H9 (cell line): ENCODE results near the gene TOR1AIP1. TPM values are rescaled to one million over a fixed set of nuclear protein-coding genes. Genes with fewer than 3 reads are reported as not detected.

Experiments
- DNase-seq: peaks from one replicate; pipeline ENCODE4 v3.0.0-alpha.2; 2017
- H2AFZ ChIP-seq: one replicate; pipeline ENCODE4 v1.6.1; 2013; ENCODE audit warnings: mild to moderate bottlenecking, low read length, control low read depth, moderate library complexity
- H2AK5ac ChIP-seq: 2 replicates; pipeline ENCODE4 v1.6.1; 2013; ENCODE audit warnings: low read length, control low read depth, mixed read lengths; ENCODE audit not compliant: insufficient read length
- H2BK120ac ChIP-seq: one replicate; pipeline ENCODE4 v1.6.1; 2013; ENCODE audit warnings: low read depth, mild to moderate bottlenecking, low read length, control low read depth, inconsistent platforms; ENCODE audit not compliant: poor library complexity, severe bottlenecking
- H2BK12ac ChIP-seq: 2 replicates; pipeline ENCODE4 v1.6.1; 2013; ENCODE audit warnings: low read length, control low read depth, mixed read lengths, low read depth; ENCODE audit not compliant: insufficient read length
- H2BK15ac ChIP-seq: 2 replicates; pipeline ENCODE4 v1.6.1; 2013; ENCODE audit warnings: low read depth, low read length, control low read depth
- H2BK20ac ChIP-seq: one replicate; pipeline ENCODE4 v1.6.1; 2013; ENCODE audit warnings: low read depth, mild to moderate bottlenecking, low read length, control low read depth, inconsistent platforms; ENCODE audit not compliant: poor library complexity, severe bottlenecking
- H2BK5ac ChIP-seq: 2 replicates; pipeline ENCODE4 v1.6.1; 2013; ENCODE audit warnings: low read length, control low read depth, mixed read lengths; ENCODE audit not compliant: insufficient read length
- H3K14ac ChIP-seq: 2 replicates; pipeline ENCODE4 v1.6.1; 2013; ENCODE audit warnings: low read length, control low read depth; ENCODE audit not compliant: insufficient read depth
- H3K18ac ChIP-seq: 2 replicates; pipeline ENCODE4 v1.6.1; 2013; ENCODE audit warnings: low read depth, mild to moderate bottlenecking, mixed read lengths, low read length, control low read depth; ENCODE audit not compliant: insufficient read length
- H3K23ac ChIP-seq: 2 replicates; pipeline ENCODE4 v1.6.1; 2013; ENCODE audit warnings: low read length, control low read depth, mixed read lengths, low read depth; ENCODE audit not compliant: insufficient read length
- H3K23me2 ChIP-seq: 2 replicates; pipeline ENCODE4 v1.6.1; 2013; ENCODE audit warnings: low read depth, mild to moderate bottlenecking, mixed read lengths, low read length, control low read depth; ENCODE audit not compliant: insufficient read length, poor library complexity, severe bottlenecking
- H3K27ac ChIP-seq: 2 replicates; pipeline ENCODE4 v1.5.1; 2013; ENCODE audit warnings: low read length, control low read depth, mixed read lengths, low read depth; ENCODE audit not compliant: insufficient read length
- H3K27me3 ChIP-seq: 2 replicates; pipeline ENCODE4 v1.6.1; 2013; ENCODE audit warnings: low read length, control low read depth, inconsistent platforms; ENCODE audit not compliant: insufficient read depth
- H3K4ac ChIP-seq: 2 replicates; pipeline ENCODE4 v1.6.1; 2013; ENCODE audit warnings: low read depth, mild to moderate bottlenecking, control low read depth, inconsistent platforms, low read length, moderate library complexity
- H3K4me1 ChIP-seq: 2 replicates; pipeline ENCODE4 v1.6.1; 2013; ENCODE audit warnings: low read length, control low read depth, inconsistent platforms; ENCODE audit not compliant: insufficient read depth
- H3K4me2 ChIP-seq: 2 replicates; pipeline ENCODE4 v1.6.1; 2013; ENCODE audit warnings: low read length, control low read depth, mixed read lengths; ENCODE audit not compliant: insufficient read length, insufficient read depth
- H3K56ac ChIP-seq: 2 replicates; pipeline ENCODE4 v1.6.1; 2013; ENCODE audit warnings: low read depth, mild to moderate bottlenecking, mixed read lengths, low read length, control low read depth; ENCODE audit not compliant: insufficient read length
- H3K79me1 ChIP-seq: 2 replicates; pipeline ENCODE4 v1.6.1; 2013; ENCODE audit warnings: low read depth, mild to moderate bottlenecking, moderate library complexity, low read length, control low read depth, inconsistent platforms; ENCODE audit not compliant: insufficient read depth, poor library complexity, severe bottlenecking
- H3K79me2 ChIP-seq: 2 replicates; pipeline ENCODE4 v1.6.1; 2013; ENCODE audit warnings: low read length, control low read depth, inconsistent platforms; ENCODE audit not compliant: insufficient read depth
- H3K9ac ChIP-seq: 2 replicates; pipeline ENCODE4 v1.6.1; 2013; ENCODE audit warnings: low read length, control low read depth, mixed read lengths; ENCODE audit not compliant: insufficient read length; ENCODE audit errors: extremely low read depth
- H3K9me3 ChIP-seq: one replicate; pipeline ENCODE4 v1.6.1; 2013; ENCODE audit warnings: low read depth, low read length, inconsistent platforms; ENCODE audit not compliant: control insufficient read depth
- H3T11ph ChIP-seq: one replicate; pipeline ENCODE4 v1.6.1; 2013; ENCODE audit warnings: mild to moderate bottlenecking, low read length, control low read depth, inconsistent platforms
- H4K20me1 ChIP-seq: one replicate; pipeline ENCODE4 v1.6.1; 2013; ENCODE audit not compliant: control insufficient read depth, insufficient read length, insufficient read depth
- H4K5ac ChIP-seq: 2 replicates; pipeline ENCODE4 v1.6.1; 2013; ENCODE audit warnings: low read depth, mild to moderate bottlenecking, mixed read lengths, low read length, control low read depth; ENCODE audit not compliant: insufficient read length
- H4K8ac ChIP-seq: replicated peaks from 2 replicates; pipeline ENCODE4 v1.6.1; 2013; ENCODE audit warnings: low read length, control low read depth, mixed read lengths, low read depth; ENCODE audit not compliant: insufficient read length
- H4K91ac ChIP-seq: 2 replicates; pipeline ENCODE4 v1.6.1; 2013; ENCODE audit warnings: low read depth, mild to moderate bottlenecking, moderate library complexity, mixed read lengths, low read length, control low read depth; ENCODE audit not compliant: insufficient read length
- H3K27ac Mint-ChIP-seq, 3 experiments: 2 replicates in 2 of 3; 3 replicates in 1 of 3; pipeline ENCODE4 v1.8.0; 2020 to 2021; ENCODE audit warnings: mixed read lengths in 3 of 3, mild to moderate bottlenecking in 1 of 3, moderate library complexity in 1 of 3
- H3K27me3 Mint-ChIP-seq: 2 replicates; pipeline ENCODE4 v1.8.0; 2021; ENCODE audit warnings: low read depth, mild to moderate bottlenecking, moderate library complexity, mixed read lengths
- H3K36me3 Mint-ChIP-seq, 3 experiments: 2 replicates in 2 of 3; 3 replicates in 1 of 3; pipeline ENCODE4 v1.8.0; 2020 to 2021; ENCODE audit warnings: low read depth in 3 of 3, mixed read lengths in 3 of 3; ENCODE audit not compliant: insufficient read depth in 1 of 3
- H3K4me1 Mint-ChIP-seq, 2 experiments: 2 replicates each; pipeline ENCODE4 v1.8.0; 2020; ENCODE audit warnings: mixed read lengths in 2 of 2
- H3K4me3 Mint-ChIP-seq, 2 experiments: 2 replicates in 1 of 2; 3 replicates in 1 of 2; pipeline ENCODE4 v1.8.0; 2020 to 2021; ENCODE audit warnings: mild to moderate bottlenecking in 2 of 2, mixed read lengths in 2 of 2, moderate library complexity in 1 of 2
- H3K9me3 Mint-ChIP-seq, 2 experiments: 2 replicates in 1 of 2; 3 replicates in 1 of 2; pipeline ENCODE4 v1.8.0; 2020; ENCODE audit warnings: mild to moderate bottlenecking in 2 of 2, mixed read lengths in 2 of 2, moderate library complexity in 1 of 2
- CTCF ChIP-seq: fragments of 200-600 bp; sonication (generic); conservative IDR thresholded peaks from 3 replicates; pipeline ENCODE4 v1.8.0; 2021; ENCODE audit warnings: antibody characterized with exemption, mild to moderate bottlenecking
- WGBS: extraction: QIAGEN DNeasy Blood & Tissue Kit; methylation state at CpG from one replicate; pipeline ENCODE4 v1.1.7; 2013; ENCODE audit warnings: missing lambda C conversion rate, low lambda C conversion rate, mixed read lengths; ENCODE audit not compliant: insufficient read length; ENCODE audit errors: extremely low coverage; 5-methylcytosine and 5-hydroxymethylcytosine counted together
- total RNA-seq: library from RNA; stranded (reverse); gene quantifications from 2 replicates; pipeline ENCODE4 v1.2.1, GENCODE V29; 2021

Gene TOR1AIP1
- total RNA-seq, 1 experiment from 2014 or later, result 25.5 TPM

- TF ChIP-seq CTCF, result no peak
- H3K4me3 Mint-ChIP-seq, result no peak overlapping the region
Observed at GRCh38 chr1:179951383-179952144, 69.5 kb downstream of the TOR1AIP1 start.

More at GRCh38 chr1:179951383-179952144, 69.5 kb downstream of the TOR1AIP1 start:
- H2BK120ac ChIP-seq, result no peak overlapping the region
- no peak overlapping the region for H3K14ac ChIP-seq
- no peaks in the 10 kb centered on the region for H3K9me3 Mint-ChIP-seq
- no peak for DNase-seq
- H3K23ac ChIP-seq, result no peak overlapping the region
- no peaks in the 10 kb centered on the region; the same call in 1 of the 2 replicates for H3K4me1 ChIP-seq
- no peak overlapping the region for H4K8ac ChIP-seq
- no peak overlapping the region for H2AK5ac ChIP-seq
- peaks cover 8% of the 10 kb centered on the region for H3K79me2 ChIP-seq
- no peak overlapping the region for H3K4me2 ChIP-seq
- H3K4ac ChIP-seq, result no peak overlapping the region
- H3K23me2 ChIP-seq, result peaks cover 3% of the 10 kb centered on the region
- H3K27ac ChIP-seq, result no peak overlapping the region
- H2AFZ ChIP-seq, result no peak overlapping the region
- no peaks in the 10 kb centered on the region for H3K9me3 ChIP-seq
- H4K5ac ChIP-seq, result no peak overlapping the region
- no peaks in the 10 kb centered on the region for H3K79me1 ChIP-seq
- H3K27me3 Mint-ChIP-seq, result no peaks in the 10 kb centered on the region
- no peak overlapping the region for H4K91ac ChIP-seq
- H2BK15ac ChIP-seq, result no peak overlapping the region
- H3K27me3 ChIP-seq, result no peaks in the 10 kb centered on the region
- no peaks in the 10 kb centered on the region for H4K20me1 ChIP-seq
- no peak overlapping the region for H3K56ac ChIP-seq
- no peak overlapping the region for H3K9ac ChIP-seq
- H3K4me1 Mint-ChIP-seq, result peaks cover 9 to 12% of the 10 kb centered on the region in 2 experiments
- no peak overlapping the region for H3K27ac Mint-ChIP-seq
- H3K18ac ChIP-seq, result no peak overlapping the region
- no peaks in the 10 kb centered on the region for H3K36me3 Mint-ChIP-seq
- H2BK12ac ChIP-seq, result no peak overlapping the region
- WGBS, result no CpG with 5 or more reads among the region's 10 CpGs
- H2BK5ac ChIP-seq, result no peak overlapping the region
- H2BK20ac ChIP-seq, result no peak overlapping the region
- H3T11ph ChIP-seq, result no peak overlapping the region
